ENCODE data around the gene C2CD4B. TPM values are rescaled to one million over a fixed set of nuclear protein-coding genes. Genes with fewer than 3 reads are reported as not detected.

Gene C2CD4B
- polyA plus RNA-seq (2012; ENCODE audit: low read depth, missing spikeins) = not detected

GRCh38 chr15:62165104-62165792 is at the start of gene C2CD4B:
C2CD4B (minus strand) TSS chr15:62165285; CDS start chr15:62164984, 301 bp downstream.
- no peak for FAIRE-seq
- DNase-seq (ENCODE audit: insufficient read length, low spot score) = no peak

GRCh38 chr15:62212741-62213140 is 47.7 kb upstream of the C2CD4B start:
- no peak for TF ChIP-seq PAX5 (IDR thresholded peaks at IDR 0.05; ENCODE audit: insufficient read depth, low read length, severe bottlenecking)
- no peak for TF ChIP-seq POU2F2 (IDR thresholded peaks at IDR 0.05; ENCODE audit: low read depth, low read length)
- TF ChIP-seq POLR2AphosphoS5 (IDR thresholded peaks at IDR 0.05; ENCODE audit: low read depth, low read length) = no peak
- no peak for TF ChIP-seq POLR2A (IDR thresholded peaks at IDR 0.05; ENCODE audit: low read depth, low read length)
- no peak for TF ChIP-seq TAF1 (IDR thresholded peaks at IDR 0.05; ENCODE audit: low read depth, low read length)
- TF ChIP-seq SPI1 (IDR thresholded peaks at IDR 0.05; ENCODE audit: low read depth, low read length) = no peak
- FAIRE-seq (no peak), DNase-seq (ENCODE audit: insufficient read length, low spot score) (no peak)

More at GRCh38 chr15:62165104-62165792, at the start of gene C2CD4B:
- no peak for TF ChIP-seq POLR2AphosphoS5 (IDR thresholded peaks at IDR 0.05; ENCODE audit: low read depth, low read length)
- TF ChIP-seq POU2F2 (IDR thresholded peaks at IDR 0.05; ENCODE audit: low read depth, low read length) = no peak
- TF ChIP-seq PAX5 (IDR thresholded peaks at IDR 0.05; ENCODE audit: insufficient read depth, low read length, severe bottlenecking) = no peak
- TF ChIP-seq SPI1 (IDR thresholded peaks at IDR 0.05; ENCODE audit: low read depth, low read length) = no peak
- no peak for TF ChIP-seq POLR2A (IDR thresholded peaks at IDR 0.05; ENCODE audit: low read depth, low read length)
- TF ChIP-seq TAF1 (IDR thresholded peaks at IDR 0.05; ENCODE audit: low read depth, low read length) = no peak

GRCh38 chr15:62211348-62211747 is 46.3 kb upstream of the C2CD4B start:
- DNase-seq (ENCODE audit: insufficient read length, low spot score) (no peak), FAIRE-seq (no peak)
- TF ChIP-seq POLR2AphosphoS5 (IDR thresholded peaks at IDR 0.05; ENCODE audit: low read depth, low read length) (no peak), SPI1 (IDR thresholded peaks at IDR 0.05; ENCODE audit: low read depth, low read length) (no peak), POLR2A (IDR thresholded peaks at IDR 0.05; ENCODE audit: low read depth, low read length) (no peak), PAX5 (IDR thresholded peaks at IDR 0.05; ENCODE audit: insufficient read depth, low read length, severe bottlenecking) (no peak), TAF1 (IDR thresholded peaks at IDR 0.05; ENCODE audit: low read depth, low read length) (no peak), POU2F2 (IDR thresholded peaks at IDR 0.05; ENCODE audit: low read depth, low read length) (no peak)

- DNase-seq (ENCODE audit: insufficient read length, low spot score) = no peak
- TF ChIP-seq POU2F2 (IDR thresholded peaks at IDR 0.05; ENCODE audit: low read depth, low read length) (no peak), POLR2A (IDR thresholded peaks at IDR 0.05; ENCODE audit: low read depth, low read length) (no peak), PAX5 (IDR thresholded peaks at IDR 0.05; ENCODE audit: insufficient read depth, low read length, severe bottlenecking) (no peak), SPI1 (IDR thresholded peaks at IDR 0.05; ENCODE audit: low read depth, low read length) (no peak), POLR2AphosphoS5 (IDR thresholded peaks at IDR 0.05; ENCODE audit: low read depth, low read length) (no peak), TAF1 (IDR thresholded peaks at IDR 0.05; ENCODE audit: low read depth, low read length) (no peak)
- no peak for FAIRE-seq
These were observed 44.7 kb upstream of the C2CD4B start for GRCh38 chr15:62209821-62210220.

- DNase-seq (ENCODE audit: insufficient read length, low spot score) = no peak
- FAIRE-seq = no peak
- no peak for TF ChIP-seq POLR2A (IDR thresholded peaks at IDR 0.05; ENCODE audit: low read depth, low read length)
- no peak for TF ChIP-seq PAX5 (IDR thresholded peaks at IDR 0.05; ENCODE audit: insufficient read depth, low read length, severe bottlenecking)
- TF ChIP-seq TAF1 (IDR thresholded peaks at IDR 0.05; ENCODE audit: low read depth, low read length) = no peak
- TF ChIP-seq POU2F2 (IDR thresholded peaks at IDR 0.05; ENCODE audit: low read depth, low read length) = no peak
- no peak for TF ChIP-seq SPI1 (IDR thresholded peaks at IDR 0.05; ENCODE audit: low read depth, low read length)
- TF ChIP-seq POLR2AphosphoS5 (IDR thresholded peaks at IDR 0.05; ENCODE audit: low read depth, low read length) = no peak
These were observed 44.2 kb upstream of the C2CD4B start for GRCh38 chr15:62209322-62209721.

- DNase-seq (ENCODE audit: insufficient read length, low spot score) (no peak), FAIRE-seq (no peak)
- TF ChIP-seq PAX5 (IDR thresholded peaks at IDR 0.05; ENCODE audit: insufficient read depth, low read length, severe bottlenecking) = no peak
- TF ChIP-seq POLR2A (IDR thresholded peaks at IDR 0.05; ENCODE audit: low read depth, low read length) = no peak
- no peak for TF ChIP-seq POLR2AphosphoS5 (IDR thresholded peaks at IDR 0.05; ENCODE audit: low read depth, low read length)
- no peak for TF ChIP-seq TAF1 (IDR thresholded peaks at IDR 0.05; ENCODE audit: low read depth, low read length)
- no peak for TF ChIP-seq POU2F2 (IDR thresholded peaks at IDR 0.05; ENCODE audit: low read depth, low read length)
- TF ChIP-seq SPI1 (IDR thresholded peaks at IDR 0.05; ENCODE audit: low read depth, low read length) = no peak
These were observed 43.8 kb upstream of the C2CD4B start for GRCh38 chr15:62208884-62209283.

GRCh38 chr15:62208367-62208766 is 43.3 kb upstream of the C2CD4B start:
- FAIRE-seq (no peak), DNase-seq (ENCODE audit: insufficient read length, low spot score) (no peak)
- TF ChIP-seq POLR2A (IDR thresholded peaks at IDR 0.05; ENCODE audit: low read depth, low read length) = no peak
- TF ChIP-seq POLR2AphosphoS5 (IDR thresholded peaks at IDR 0.05; ENCODE audit: low read depth, low read length) = no peak

GRCh38 chr15:62190675-62191074 is 25.6 kb upstream of the C2CD4B start:
- TF ChIP-seq SPI1 (IDR thresholded peaks at IDR 0.05; ENCODE audit: low read depth, low read length) = no peak
- no peak for TF ChIP-seq TAF1 (IDR thresholded peaks at IDR 0.05; ENCODE audit: low read depth, low read length)
- TF ChIP-seq POU2F2 (IDR thresholded peaks at IDR 0.05; ENCODE audit: low read depth, low read length) = no peak
- no peak for TF ChIP-seq POLR2A (IDR thresholded peaks at IDR 0.05; ENCODE audit: low read depth, low read length)
- TF ChIP-seq PAX5 (IDR thresholded peaks at IDR 0.05; ENCODE audit: insufficient read depth, low read length, severe bottlenecking) = no peak
- no peak for TF ChIP-seq POLR2AphosphoS5 (IDR thresholded peaks at IDR 0.05; ENCODE audit: low read depth, low read length)
- FAIRE-seq = no peak
- DNase-seq (ENCODE audit: insufficient read length, low spot score) = no peak

GRCh38 chr15:62190274-62190673 is 25.2 kb upstream of the C2CD4B start:
- FAIRE-seq (no peak), DNase-seq (ENCODE audit: insufficient read length, low spot score) (no peak)
- TF ChIP-seq TAF1 (IDR thresholded peaks at IDR 0.05; ENCODE audit: low read depth, low read length) (no peak), SPI1 (IDR thresholded peaks at IDR 0.05; ENCODE audit: low read depth, low read length) (no peak), PAX5 (IDR thresholded peaks at IDR 0.05; ENCODE audit: insufficient read depth, low read length, severe bottlenecking) (no peak), POLR2A (IDR thresholded peaks at IDR 0.05; ENCODE audit: low read depth, low read length) (no peak), POLR2AphosphoS5 (IDR thresholded peaks at IDR 0.05; ENCODE audit: low read depth, low read length) (no peak), POU2F2 (IDR thresholded peaks at IDR 0.05; ENCODE audit: low read depth, low read length) (no peak)
